IPS-15b (cell line): ENCODE results near the gene KLHL4.
A peak's percentile ranks its signal among the peaks of the same experiment; 100 is the strongest.
"Not testable (repeated sequence)": the region's sequence is repeated elsewhere in the genome, so short reads cannot be mapped to it uniquely, and the experiment has no call there.

ENCODE experiments used
- H3K27me3 ChIP-seq: one replicate; pipeline ENCODE4 v1.6.1; 2013; ENCODE audit warnings: low read length; ENCODE audit not compliant: control insufficient read depth, insufficient read depth
- H3K36me3 ChIP-seq: one replicate; pipeline ENCODE4 v1.6.1; 2013; ENCODE audit warnings: low read length; ENCODE audit not compliant: control insufficient read depth, insufficient read depth
- H3K4me1 ChIP-seq: one replicate; pipeline ENCODE4 v1.6.1; 2013; ENCODE audit warnings: mild to moderate bottlenecking, low read length; ENCODE audit not compliant: control insufficient read depth, insufficient read depth
- H3K4me3 ChIP-seq: one replicate; pipeline ENCODE4 v1.5.1; 2013; ENCODE audit warnings: low read depth, low read length
- H3K9ac ChIP-seq: one replicate; pipeline ENCODE4 v1.6.1; 2013; ENCODE audit warnings: low read depth, mild to moderate bottlenecking, low read length
- H3K9me3 ChIP-seq: one replicate; pipeline ENCODE4 v1.6.1; 2013; ENCODE audit warnings: mild to moderate bottlenecking, low read length; ENCODE audit not compliant: control insufficient read depth, insufficient read depth

KLHL4 gene

DNA sequence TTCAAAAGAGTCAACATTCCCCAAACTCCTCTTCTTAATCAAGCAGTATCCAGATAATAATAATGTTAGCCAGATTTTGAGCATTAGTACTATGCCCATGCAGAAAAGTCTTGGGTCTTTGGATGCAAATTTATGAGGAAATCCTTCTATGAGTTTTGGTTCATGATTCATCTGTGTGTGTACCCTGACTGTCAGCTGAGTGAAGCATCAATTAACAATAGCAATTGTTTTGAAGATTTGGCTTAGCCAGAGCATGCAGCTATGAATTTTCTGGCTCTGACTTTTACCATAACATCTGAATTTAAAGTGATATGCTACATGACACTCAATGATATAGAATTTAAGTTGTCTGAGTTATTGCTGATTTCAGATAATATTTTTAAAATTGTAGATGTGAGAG lies 145.8 kb downstream of the KLHL4 start:
- Histone ChIP-seq H3K9me3 (no peaks in the 10 kb centered on the region), H3K4me3 (no peak overlapping the region), H3K4me1 (no peaks in the 10 kb centered on the region), H3K9ac (no peak overlapping the region), H3K27me3 (no peaks in the 10 kb centered on the region), H3K36me3 (no peaks in the 10 kb centered on the region)

DNA sequence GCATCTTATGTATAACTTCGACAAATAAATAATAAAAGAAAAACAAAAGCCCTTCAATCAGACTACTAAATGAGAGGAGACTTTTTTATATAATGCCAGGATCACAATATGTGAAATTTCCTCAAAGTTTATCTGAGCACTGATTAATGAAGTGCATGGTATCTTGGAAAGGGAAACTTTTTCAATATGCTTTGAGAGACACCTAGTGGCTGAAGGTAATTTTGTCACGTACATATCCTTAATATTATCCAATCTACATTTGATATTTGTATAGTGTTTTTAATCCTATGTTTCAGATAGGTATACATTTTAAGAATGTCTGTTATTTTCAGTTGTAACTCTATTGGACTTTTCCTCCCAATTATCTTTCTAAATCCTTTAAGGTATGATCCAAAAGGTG lies 146.8 kb downstream of the KLHL4 start:
- Histone ChIP-seq H3K9me3 (no peaks in the 10 kb centered on the region), H3K36me3 (no peaks in the 10 kb centered on the region), H3K27me3 (no peaks in the 10 kb centered on the region), H3K4me3 (no peak overlapping the region), H3K4me1 (peaks cover under 1% of the 10 kb centered on the region), H3K9ac (no peak overlapping the region)

DNA sequence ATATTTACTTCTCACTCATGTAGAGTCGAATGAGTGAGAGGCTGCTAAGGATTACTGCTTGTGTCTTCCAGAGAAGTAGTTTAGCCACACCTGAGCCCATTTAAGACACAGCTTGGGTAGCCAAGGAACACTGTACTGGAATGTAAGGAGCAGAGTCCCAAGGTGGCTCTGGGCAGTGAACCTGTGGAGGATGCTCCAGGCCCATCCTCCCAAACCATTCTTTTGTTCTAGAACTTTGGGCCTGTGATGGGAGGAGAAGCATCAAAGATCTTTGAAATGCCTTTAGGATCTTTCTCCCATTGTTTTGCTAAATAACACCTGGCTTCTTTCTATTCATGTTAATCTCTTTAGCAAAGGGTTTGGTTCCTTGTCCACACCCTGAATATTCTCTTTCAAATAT lies 162.2 kb downstream of the KLHL4 start:
- no peak overlapping the region for H3K9ac ChIP-seq
- H3K9me3 ChIP-seq = no peaks in the 10 kb centered on the region
- H3K36me3 ChIP-seq = no peaks in the 10 kb centered on the region
- peaks cover 8% of the 10 kb centered on the region for H3K4me1 ChIP-seq
- H3K4me3 ChIP-seq = peak overlapping the region; percentile 18
- no peaks in the 10 kb centered on the region for H3K27me3 ChIP-seq

DNA sequence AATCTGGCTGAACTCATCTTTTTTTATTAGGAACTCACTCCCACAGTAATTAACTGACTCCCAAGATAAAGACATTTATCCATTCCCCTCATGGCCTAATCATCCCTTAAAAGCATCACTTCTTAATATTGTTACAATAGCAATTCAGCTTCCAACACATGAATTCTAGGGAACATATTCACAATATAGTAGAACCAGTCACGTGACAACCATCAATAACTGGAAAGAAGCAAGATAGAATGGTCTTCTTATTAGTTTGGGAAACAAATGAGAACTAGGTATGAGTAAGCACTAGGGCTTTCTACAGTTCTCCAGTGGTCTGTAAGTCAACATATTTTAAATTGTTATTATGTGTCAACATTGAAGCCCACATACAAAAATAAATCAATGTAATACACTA lies 170.1 kb downstream of the KLHL4 start:
- H3K4me3 ChIP-seq = peak overlapping the region; percentile 9
- peak overlapping the region; percentile 87 for H3K9ac ChIP-seq
- peaks cover 6% of the 10 kb centered on the region for H3K36me3 ChIP-seq
- peaks cover 11% of the 10 kb centered on the region for H3K4me1 ChIP-seq
- H3K9me3 ChIP-seq = no peaks in the 10 kb centered on the region
- no peaks in the 10 kb centered on the region for H3K27me3 ChIP-seq

DNA sequence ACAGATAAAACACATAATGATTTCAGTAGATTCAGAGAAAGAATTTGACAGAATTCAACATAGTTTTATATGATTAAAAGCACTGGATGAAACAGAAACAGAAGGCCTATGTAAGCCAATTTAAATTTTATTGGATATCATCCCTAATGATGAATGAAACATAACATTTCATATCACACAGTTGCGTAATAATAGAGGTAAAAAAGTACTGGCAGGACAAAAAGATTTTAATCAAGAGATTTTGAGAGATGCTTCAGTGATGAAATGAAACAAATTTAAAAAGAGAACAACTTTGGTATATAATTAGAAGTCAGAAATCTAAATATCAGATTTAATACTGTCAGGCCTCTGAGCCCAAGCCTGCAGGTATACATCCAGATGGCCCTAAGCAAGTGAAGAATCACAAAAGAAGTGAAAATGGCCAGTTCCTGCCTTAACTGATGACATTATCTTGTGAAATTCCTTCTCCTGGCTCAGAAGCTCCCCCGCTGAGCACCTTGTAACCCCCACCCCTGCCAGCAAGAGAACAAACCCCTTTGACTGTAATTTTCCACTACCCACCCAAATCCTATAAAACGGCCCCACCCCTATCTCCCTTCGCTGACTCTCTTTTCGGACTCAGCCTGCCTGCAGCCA lies 170.6 kb downstream of the KLHL4 start:
- H3K9ac ChIP-seq = peak overlapping the region; percentile 87
- H3K27me3 ChIP-seq = not testable (repeated sequence)

DNA sequence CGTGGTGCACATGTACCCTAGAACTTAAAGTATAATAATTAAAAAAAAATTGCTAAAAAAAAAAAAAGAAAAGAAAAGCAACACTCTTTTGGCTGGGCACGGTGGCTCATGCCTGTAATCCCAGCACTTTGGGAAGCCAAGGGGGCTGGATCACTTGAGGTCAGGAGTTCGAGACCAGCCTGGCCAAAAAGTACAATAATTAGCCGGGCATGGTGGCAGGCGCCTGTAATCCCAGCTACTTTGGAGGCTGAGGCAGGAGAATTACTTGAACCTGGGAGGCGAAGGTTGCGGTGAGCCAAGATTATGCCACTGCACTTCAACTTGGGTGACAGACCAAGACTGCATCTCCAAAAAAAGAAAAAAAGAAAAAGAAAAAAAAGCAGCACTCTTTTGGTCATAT lies 171.6 kb downstream of the KLHL4 start:
- H3K36me3 ChIP-seq, H3K9me3 ChIP-seq, H3K27me3 ChIP-seq, H3K4me3 ChIP-seq: not testable (repeated sequence)
- H3K4me1 ChIP-seq = peaks cover 11% of the 10 kb centered on the region
- peak overlapping the region; percentile 3 for H3K9ac ChIP-seq

More for the DNA sequence above, 170.6 kb downstream of the KLHL4 start:
- peaks cover 11% of the 10 kb centered on the region for H3K4me1 ChIP-seq
- not testable (repeated sequence) for H3K36me3 ChIP-seq, H3K9me3 ChIP-seq
- H3K4me3 ChIP-seq = peak overlapping the region; percentile 9

DNA sequence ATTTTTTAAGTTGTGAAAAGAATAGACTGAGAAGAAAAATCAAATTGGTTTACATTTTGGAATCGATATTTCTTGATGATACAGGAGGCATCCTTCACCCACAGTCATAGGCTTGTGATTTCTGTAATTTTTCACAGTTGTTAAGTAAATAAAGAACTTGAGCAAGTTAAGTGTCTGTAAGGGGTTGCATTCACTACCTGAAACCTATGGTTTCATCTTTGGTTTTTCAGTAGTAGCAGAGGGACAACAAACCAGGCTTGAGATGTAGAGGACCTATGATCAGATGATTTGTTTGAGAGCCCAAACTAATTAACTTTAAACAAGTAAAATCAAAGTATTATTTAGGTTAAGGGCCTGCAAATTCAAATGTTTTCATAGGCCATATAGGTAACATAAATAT lies 175.6 kb downstream of the KLHL4 start:
- Histone ChIP-seq H3K4me3 (no peak overlapping the region), H3K9me3 (no peaks in the 10 kb centered on the region), H3K36me3 (no peaks in the 10 kb centered on the region), H3K4me1 (peaks cover 5% of the 10 kb centered on the region), H3K9ac (no peak overlapping the region), H3K27me3 (no peaks in the 10 kb centered on the region)

DNA sequence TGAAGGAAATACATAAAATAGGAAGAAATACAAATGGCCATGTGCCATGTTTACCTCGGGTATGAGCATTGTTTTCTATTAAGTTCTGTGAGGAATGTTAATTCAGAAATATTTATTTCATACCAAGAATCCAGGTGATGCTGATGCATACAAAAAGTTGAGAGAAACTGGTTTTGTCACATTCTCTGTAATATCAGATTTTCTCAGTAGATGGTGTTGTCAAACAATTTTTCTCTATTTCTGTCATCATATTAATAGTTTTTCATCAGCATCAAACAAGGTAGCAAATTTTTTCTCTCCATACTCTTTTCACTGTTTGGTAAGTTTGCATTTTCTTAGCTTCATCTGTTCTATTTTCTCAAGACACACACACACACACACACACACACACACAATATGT lies 179.8 kb downstream of the KLHL4 start:
- no peaks in the 10 kb centered on the region for H3K4me1 ChIP-seq
- no peaks in the 10 kb centered on the region for H3K36me3 ChIP-seq
- no peak overlapping the region for H3K4me3 ChIP-seq
- H3K9ac ChIP-seq = no peak overlapping the region
- H3K9me3 ChIP-seq = no peaks in the 10 kb centered on the region
- no peaks in the 10 kb centered on the region for H3K27me3 ChIP-seq

DNA sequence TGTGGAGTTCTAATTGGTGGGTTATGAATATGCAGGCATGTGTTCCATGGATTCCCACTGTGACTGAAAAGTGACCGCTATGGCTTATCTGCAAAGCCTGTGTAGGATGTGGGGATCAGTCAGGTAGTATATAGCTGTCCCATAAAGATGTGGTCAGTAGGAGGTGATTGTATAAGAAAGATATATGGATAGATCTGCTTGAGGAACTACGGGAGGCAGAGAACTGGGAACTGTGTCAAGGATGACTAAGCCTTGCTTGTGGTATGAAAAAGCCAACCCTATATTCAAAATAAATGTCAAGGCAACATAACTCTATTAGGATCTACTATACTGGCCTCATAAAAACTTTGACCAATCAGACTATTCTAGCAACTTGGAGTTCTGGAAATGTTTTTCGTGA lies 185.2 kb downstream of the KLHL4 start:
- Histone ChIP-seq H3K4me1 (no peaks in the 10 kb centered on the region), H3K9me3 (peaks cover under 1% of the 10 kb centered on the region), H3K27me3 (no peaks in the 10 kb centered on the region), H3K9ac (no peak overlapping the region), H3K36me3 (no peaks in the 10 kb centered on the region), H3K4me3 (no peak overlapping the region)

DNA sequence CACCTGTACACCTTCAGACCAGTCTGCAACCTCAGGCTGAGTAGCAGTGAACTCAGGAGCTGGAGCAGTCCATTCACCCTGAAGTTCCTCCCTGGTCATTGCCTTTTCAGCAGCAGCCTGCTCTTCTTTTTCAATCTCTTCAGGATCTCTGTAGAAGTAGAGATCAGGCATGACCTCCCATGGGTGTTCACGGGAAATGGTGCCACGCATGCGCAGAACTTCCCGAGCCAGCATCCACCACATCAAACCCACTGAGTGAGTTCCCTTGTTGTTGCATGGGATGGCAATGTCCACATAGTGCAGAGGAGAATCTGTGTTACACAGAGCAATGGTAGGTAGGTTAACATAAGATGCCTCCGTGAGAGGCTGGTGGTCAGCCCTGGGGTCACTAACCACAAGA lies 185.9 kb downstream of the KLHL4 start:
- H3K4me1 ChIP-seq, H3K4me3 ChIP-seq, H3K9me3 ChIP-seq, H3K36me3 ChIP-seq, H3K27me3 ChIP-seq, H3K9ac ChIP-seq: not testable (repeated sequence)

DNA sequence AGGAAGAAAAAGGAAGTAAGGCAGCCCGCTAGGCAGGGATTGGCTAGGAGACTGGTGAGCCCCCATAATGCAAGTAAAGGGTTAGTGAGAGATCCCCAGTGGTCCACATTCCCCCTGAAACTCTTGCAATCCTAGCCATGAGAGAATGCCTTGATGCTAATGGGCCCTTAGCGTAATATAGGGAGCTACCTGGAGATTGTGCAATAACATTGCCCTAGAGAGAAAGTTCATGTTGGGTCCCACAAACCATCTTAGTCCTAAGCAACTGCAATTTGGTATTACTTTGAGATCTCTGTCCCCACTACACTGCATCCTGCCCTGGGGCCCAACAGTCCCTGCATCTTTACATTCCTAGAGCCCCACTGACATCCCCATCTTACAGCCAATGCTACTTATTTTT lies 188.5 kb downstream of the KLHL4 start:
- Histone ChIP-seq H3K27me3 (no peaks in the 10 kb centered on the region), H3K9ac (no peak overlapping the region), H3K4me3 (no peak overlapping the region), H3K9me3 (peaks cover 19% of the 10 kb centered on the region), H3K4me1 (no peaks in the 10 kb centered on the region), H3K36me3 (no peaks in the 10 kb centered on the region)

DNA sequence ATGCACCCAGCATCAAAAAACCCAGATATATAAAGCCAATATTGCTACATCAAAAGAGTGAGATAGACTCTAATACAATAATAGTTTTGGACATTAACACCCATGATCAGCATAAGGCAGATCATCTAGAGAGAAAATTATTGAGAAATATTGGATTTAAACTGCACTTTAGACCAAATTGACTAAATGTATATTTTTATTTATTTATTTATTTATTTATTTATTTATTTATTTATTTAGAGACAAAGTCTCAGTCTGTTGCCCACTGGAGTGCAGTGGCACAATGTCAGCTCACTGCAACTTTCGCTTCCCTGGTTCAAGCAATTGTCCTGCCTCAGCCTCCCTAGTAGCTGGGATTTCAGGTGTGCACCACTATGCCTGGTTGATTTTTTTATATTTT lies 193.0 kb downstream of the KLHL4 start:
- H3K27me3 ChIP-seq = no peaks in the 10 kb centered on the region

More for the DNA sequence above, 193.0 kb downstream of the KLHL4 start:
- no peaks in the 10 kb centered on the region for H3K4me1 ChIP-seq
- peaks cover 19% of the 10 kb centered on the region for H3K9me3 ChIP-seq
- H3K9ac ChIP-seq = no peak overlapping the region
- H3K36me3 ChIP-seq = no peaks in the 10 kb centered on the region
- H3K4me3 ChIP-seq = no peak overlapping the region
